HG02938 (cell line): Measurements from ENCODE around the gene ZNF532.
"Not testable (repeated sequence)": the region's sequence is repeated elsewhere in the genome, so short reads cannot be mapped to it uniquely, and the experiment has no call there.

Source experiments
- ATAC-seq: cut with Tn5 transposase; IDR thresholded peaks from one replicate; pipeline ENCODE4 v1.9.1; 2021; ENCODE audit warnings: mild to moderate bottlenecking, moderate library complexity; ENCODE audit not compliant: unreplicated experiment

The ZNF532 gene, protein sequence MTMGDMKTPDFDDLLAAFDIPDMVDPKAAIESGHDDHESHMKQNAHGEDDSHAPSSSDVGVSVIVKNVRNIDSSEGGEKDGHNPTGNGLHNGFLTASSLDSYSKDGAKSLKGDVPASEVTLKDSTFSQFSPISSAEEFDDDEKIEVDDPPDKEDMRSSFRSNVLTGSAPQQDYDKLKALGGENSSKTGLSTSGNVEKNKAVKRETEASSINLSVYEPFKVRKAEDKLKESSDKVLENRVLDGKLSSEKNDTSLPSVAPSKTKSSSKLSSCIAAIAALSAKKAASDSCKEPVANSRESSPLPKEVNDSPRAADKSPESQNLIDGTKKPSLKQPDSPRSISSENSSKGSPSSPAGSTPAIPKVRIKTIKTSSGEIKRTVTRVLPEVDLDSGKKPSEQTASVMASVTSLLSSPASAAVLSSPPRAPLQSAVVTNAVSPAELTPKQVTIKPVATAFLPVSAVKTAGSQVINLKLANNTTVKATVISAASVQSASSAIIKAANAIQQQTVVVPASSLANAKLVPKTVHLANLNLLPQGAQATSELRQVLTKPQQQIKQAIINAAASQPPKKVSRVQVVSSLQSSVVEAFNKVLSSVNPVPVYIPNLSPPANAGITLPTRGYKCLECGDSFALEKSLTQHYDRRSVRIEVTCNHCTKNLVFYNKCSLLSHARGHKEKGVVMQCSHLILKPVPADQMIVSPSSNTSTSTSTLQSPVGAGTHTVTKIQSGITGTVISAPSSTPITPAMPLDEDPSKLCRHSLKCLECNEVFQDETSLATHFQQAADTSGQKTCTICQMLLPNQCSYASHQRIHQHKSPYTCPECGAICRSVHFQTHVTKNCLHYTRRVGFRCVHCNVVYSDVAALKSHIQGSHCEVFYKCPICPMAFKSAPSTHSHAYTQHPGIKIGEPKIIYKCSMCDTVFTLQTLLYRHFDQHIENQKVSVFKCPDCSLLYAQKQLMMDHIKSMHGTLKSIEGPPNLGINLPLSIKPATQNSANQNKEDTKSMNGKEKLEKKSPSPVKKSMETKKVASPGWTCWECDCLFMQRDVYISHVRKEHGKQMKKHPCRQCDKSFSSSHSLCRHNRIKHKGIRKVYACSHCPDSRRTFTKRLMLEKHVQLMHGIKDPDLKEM (N-terminal part only)

DNA sequence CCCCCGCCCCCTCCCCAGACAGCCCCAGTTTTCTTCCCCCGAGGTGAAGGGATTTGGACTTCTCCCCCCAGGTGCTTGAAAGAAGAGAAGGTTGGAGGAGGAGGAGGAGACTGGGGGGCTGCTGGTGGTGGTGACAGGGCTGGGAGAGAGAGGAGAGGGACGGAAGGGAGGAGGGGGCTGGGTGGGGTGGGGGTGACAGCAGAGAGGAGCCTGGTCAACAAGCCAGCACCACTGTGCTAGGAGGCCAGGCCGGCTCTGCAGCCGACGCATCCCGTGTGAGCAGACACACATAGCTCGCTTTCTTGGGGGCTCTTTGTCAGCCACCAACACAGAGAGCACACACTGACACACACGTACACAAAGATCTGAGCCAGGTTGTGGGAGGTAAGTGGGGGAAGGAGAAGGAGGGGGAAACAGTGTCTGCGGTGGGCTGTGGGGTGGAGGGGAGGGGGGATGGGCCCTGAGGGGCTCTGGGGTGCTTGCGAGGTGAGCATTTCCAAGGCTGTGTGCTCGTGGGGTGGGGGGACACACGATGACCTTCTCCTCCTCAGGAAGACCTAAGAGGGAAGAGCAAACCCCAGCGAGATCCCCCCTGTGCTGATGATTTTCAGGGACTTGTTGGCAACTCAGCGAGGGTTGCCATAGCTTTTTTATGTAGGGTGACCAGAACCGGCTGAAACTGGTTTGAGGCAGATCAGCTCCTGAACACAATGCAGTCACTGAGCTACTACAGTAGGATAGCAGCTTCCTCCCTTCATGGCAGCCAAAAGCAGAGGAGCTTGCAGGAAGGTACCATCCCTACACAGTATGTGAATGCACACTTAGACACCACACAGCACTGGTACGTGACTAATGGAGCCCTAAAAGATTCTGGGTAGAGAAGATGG is at the start of gene ZNF532:
ZNF532 (plus strand) TSS at position 732 of the 887 bp plus-strand sequence. CDS start 53,411 bp downstream, outside the sequence.
- ATAC-seq, result no peak

DNA sequence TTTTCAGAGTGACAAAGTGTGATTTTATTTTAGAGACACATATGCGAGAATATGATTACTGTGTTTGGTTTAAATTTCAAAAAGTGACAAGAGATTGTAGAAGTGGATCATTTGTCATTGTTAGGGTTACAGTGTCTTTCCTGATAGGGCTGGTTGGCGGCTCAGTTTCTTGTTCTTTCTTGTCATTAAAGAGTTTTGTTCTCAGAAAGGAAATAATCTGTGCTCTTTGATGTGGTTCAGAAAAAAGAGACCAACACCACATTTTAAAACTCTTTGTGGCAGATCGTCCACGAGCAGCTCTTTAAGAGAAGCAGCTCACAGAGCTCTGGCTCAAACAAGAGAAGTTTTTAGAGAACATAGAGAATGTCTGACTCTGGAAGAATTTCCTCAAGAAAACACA is 45.6 kb upstream of the ZNF532 start:
- ATAC-seq, result no peak

DNA sequence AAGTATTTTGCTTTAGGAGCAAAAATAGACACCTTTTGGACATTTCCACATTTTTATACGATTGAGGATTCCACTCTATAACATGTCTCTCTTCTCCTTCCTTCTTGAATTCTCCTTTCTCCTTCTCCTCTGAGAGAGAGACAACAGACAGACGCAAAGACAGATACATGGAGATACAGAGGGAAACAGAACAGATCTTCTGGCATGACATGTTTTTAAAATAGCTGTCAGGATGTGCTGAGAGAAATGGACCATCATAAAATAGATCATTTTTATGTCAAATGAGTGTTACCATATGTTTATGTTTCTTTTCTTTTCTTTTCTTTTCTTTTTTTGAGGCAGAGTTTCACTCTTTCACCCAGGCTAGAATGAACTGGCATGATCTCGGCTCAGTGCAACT is 44.4 kb upstream of the ZNF532 start:
- ATAC-seq, result no peak

DNA sequence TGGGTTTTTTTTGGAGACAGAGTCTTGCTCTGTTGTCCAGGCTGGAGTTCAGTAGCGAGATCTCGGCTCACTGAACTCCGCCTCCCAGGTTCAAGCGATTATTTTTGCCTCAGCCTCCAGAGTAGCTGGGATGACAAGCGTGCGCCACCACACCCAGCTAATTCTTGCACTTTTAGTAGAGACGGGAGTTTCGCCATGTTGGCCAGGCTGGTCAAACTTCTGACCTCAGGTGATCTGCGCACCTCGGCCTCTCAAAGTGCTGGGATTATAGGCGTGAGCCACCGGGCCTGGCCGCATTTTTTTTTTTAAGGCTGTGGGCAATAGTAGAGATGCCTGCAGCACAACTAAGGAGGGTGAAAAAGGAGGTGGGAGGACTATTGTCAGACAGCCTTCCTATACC is 41.7 kb upstream of the ZNF532 start:
- no peak for ATAC-seq

DNA sequence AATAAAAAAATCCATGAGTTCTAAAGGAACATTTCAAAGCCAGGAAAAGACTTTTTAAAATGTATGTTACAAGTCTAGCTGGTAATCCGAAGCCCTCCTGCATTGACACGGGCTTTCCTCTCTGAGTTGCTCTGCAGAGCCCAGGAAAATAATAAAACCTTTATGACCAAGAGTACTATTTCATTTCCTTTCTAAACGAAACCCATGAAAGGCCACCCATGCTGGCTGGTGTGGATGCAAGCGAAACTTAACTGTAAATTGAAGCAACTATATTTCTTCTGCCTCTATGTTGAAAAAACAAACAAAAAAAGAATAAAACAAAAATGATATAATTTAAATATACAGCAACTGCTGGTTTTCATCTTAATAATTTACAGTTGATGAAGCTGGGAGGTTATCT is 41.3 kb upstream of the ZNF532 start:
- ATAC-seq, result no peak

DNA sequence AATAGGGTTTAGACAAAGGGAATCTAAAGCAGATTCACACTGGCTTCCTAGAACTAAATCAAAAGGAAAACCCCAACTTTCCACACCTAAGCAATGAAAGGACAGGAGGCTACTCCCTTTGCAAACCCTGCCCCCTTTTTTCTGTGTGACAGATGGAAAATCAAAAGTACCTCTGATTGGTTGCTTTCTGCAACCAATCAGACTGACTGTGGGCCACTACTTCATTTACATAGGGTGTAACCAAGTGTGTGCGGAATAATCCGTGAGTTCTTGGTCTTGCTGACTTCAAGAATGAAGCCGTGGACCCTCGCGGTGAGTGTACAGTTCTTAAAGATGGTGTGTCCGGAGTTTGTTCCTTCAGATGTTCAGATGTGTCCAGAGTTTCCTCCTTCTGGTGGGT is 37.8 kb upstream of the ZNF532 start:
- not testable (repeated sequence) for ATAC-seq

DNA sequence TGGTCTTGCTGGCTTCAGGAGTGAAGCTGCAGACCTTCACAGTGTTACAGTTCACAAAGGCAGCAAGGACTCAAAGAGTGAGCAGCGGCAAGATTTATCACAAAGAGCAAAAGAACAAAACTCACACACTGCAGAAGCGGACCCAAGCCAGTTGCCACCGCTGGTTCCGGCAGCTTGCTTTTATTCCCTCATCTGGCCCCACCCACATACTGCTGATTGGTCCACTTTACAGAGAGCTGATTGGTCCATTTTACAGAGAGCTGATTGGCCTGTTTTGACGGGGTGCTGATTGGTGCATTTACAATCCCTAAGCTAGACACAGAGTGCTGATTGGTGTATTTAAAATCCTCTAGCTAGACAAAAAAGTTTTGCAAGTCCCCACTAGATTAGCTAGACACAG is 37.2 kb upstream of the ZNF532 start:
- ATAC-seq, result no peak

DNA sequence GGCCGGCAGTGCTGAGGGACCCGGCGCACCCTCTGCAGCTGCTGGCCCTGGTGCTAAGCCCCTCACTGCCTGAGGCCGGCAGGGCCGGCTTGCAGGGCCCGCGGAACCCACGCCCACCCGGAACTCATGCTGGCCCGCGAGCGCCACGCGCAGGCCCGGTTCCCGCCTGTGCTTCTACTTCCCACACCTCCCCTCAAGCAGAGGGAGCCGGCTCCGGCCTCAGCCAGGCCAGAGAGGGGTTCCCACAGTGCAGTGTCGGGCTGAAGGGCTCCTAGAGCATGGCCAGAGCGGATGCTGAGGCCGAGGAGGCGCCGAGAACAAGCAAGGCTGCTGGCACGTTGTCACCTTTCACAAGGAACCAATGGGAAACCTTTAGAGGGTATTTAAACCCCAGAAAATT is 36.8 kb upstream of the ZNF532 start:
- ATAC-seq, result no peak

DNA sequence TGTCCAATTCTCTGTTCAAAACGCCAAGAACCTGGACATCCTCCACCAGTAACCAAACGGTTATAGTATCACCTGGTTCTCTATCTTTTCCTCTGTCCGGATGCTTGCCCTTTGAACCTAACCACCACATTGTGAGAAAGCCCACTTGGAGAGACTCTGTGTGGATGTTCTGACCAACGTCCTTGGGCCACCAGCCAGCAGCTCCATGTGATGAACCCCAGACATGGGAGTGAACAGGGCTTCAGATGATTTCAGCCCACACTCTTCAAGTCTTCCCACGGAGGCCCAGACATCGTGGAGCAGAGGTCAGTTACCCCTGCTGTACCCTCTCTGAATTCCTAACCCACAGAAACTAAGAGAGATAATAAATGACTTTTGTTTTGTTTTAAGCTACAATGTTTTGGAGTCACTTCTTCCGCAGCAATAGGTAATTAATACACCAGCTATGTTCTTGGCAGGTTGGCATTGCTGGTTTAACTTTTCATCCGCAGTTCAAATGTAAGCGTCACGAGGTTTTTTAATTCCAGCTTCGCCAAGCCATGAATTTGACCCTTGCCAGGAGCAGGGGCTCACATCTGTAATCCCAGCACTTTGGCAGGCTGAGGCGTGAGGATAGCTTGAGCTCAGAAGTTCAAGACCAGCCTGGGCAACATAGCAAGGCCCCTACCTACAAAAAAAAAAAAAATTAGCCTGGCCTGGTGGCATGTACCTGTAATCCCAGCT is 36.1 kb upstream of the ZNF532 start:
- no peak for ATAC-seq

DNA sequence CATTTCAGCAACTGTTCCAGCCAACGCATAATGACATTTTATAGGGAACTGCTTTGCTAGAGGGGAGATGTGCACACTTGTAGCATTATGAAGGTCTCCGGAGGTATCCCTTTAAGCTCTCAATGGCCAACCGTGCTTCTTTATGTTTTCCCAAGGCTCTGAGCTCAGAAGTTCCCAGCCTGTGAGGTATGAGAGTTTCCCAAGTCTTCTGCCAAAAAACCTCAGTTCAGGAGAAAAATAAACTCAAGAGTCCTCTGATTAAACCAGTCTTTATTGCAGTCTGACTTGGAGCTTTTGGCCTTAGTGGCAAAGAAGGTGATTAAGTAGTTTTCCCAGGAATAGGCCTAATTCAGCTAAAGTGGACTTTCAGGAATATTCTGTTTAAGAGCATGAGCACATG is 35.4 kb upstream of the ZNF532 start:
- no peak for ATAC-seq

DNA sequence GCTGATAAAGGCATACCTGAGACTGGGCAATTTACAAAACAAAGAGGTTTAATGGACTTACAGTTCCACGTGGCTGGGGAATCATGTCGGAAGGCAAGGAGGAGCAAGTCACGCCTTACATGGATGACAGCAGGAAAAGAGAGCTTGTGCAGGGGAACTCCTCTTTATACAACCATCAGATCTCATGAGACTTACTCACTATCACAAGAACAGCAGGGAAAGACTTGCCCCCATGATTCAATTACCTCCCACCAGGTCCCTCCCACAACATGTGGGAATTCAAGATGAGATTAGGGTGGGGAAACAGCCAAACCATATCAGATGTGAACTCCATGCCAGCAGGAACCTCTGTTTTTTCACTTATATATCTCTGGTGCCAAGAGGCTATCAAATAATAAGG is 34.8 kb upstream of the ZNF532 start:
- not testable (repeated sequence) for ATAC-seq

DNA sequence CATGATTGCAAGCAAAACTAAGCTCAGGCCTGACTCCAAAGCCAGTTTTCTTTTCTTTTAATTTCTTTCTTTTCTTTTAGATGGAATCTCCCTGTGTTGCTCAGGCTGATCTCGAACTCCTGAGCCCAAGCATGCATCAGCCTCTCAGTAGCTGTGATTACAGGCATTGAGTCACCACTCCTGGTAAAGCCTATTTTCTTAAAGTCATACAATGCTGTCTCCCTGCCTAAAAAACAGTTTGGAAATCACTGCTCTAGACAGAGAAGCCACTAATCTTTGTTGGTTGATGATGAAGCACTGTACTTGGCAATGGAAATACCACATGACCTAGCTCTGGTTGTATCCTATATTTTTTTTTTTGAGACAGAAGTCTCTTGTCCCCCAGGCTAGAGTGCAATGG is 33.1 kb upstream of the ZNF532 start:
- no peak for ATAC-seq

DNA sequence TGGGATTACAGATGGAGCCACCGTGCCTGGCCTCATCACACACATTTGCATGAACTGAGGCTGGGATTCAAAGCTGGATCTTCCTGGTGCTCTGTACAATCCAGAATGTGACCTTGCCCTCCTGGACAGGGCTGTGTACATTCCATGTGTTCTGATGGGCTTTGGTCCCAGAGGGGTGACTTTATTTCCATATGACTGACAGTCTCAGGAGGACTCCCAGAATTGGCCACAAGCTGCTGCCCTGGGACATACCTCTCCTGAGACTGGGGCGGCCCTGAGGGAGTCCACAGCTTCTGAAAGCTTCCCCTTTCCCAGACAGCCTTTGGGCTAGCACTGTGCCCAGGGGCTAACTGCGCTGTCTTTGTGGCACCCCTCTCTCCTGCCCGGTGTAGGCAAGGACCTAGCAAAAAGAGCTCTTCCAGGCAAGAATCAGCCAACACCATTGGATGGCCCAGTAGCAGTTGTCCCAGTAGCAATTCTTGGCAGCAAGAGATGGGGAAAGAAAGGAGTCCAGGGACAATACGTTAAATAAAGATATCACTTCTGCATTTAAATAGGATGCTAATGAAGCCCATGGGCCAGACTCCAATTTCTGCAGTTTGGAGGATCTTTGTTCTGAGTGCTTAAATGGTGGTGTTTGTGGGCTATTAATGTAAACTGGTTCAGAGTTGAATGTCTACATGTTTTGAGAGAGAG is 26.4 kb upstream of the ZNF532 start:
- no peak for ATAC-seq

DNA sequence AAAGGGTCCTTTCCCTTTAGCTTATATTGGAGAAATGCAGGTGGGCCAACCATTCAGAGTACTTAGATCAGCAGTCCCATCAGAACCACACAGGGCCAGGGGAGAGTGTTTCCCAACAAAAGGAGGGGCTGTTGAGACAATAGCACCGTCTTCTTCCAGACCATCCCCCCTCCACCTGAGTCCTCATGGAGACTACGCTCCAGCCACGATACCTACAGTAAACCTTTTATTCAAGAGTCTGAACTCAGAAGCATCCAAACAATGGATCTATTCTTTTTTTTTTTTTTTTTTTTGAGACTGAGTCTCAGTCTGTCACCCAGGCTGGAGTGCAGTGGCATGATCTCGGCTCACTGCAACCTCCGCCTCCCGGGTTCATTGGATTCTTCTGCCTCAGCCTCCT is 25.7 kb upstream of the ZNF532 start:
- ATAC-seq, result no peak

DNA sequence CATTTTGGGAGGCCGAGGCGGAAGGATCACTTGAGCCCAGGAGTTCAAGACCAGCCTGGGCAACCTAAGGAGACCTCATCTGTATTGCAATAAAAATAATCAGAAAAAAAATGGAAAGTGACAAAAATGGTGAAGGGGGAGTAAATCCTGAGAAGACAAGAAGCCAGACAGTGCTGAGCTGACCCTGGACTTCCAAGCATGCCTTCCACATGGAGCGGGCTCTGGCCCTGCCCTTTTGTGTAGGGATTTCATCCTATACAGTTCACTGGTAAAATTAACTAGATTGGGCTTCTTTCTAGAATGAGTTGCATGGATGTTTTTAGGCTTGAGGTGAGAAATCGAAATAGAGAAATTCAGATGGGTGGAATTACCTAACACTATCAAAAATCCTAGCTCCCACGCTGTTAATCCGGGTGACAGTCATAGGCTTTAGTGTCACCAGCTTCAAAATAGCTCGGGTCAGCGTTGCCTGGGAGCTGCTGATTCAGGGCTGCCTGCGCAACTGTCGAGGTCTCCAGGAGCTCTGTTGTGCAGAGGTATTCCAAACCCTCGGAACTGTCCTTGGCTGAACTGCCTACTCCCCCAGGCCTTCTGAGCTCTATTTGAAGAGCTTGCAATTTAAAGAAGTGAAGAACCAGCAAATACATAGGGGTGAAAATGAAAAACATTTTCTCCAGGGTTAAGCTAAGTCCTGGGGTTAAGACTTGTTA is 21.5 kb upstream of the ZNF532 start:
- no peak for ATAC-seq

DNA sequence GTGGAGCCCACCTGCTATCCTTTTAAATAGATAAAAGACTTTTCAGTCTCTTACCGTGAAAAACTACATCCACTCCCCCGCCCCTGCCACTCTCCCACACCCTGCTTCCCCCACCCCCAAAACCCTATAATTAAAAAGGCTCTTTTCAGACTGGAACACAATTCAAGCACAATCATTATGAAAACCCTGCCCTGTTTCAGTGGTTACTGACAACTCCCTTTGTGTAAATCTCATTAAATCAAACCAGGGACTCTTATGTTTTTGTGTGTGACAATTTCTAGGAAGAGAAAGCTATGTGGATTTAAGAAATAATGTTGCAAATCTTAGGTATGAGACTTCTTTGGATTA is 21.0 kb upstream of the ZNF532 start:
- ATAC-seq, result no peak

DNA sequence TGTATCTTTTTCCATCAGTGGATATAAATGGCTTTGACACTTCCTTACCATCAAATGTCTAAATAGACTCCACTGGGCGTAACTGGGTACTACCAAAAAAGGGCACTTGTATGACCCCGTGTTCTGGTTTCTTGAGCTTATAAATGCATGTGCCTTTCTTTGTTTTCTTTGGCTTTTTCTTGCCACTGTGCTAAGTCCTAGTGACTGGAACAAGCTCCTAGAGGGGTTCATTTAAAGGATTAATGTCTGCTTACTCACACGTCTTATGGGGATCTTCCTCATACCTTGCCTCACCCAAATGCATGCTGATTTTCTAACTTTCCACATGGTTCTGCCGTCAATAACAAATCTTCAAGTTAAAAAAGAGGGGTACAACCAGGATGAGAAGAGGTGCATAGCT is 19.8 kb upstream of the ZNF532 start:
- no peak for ATAC-seq

DNA sequence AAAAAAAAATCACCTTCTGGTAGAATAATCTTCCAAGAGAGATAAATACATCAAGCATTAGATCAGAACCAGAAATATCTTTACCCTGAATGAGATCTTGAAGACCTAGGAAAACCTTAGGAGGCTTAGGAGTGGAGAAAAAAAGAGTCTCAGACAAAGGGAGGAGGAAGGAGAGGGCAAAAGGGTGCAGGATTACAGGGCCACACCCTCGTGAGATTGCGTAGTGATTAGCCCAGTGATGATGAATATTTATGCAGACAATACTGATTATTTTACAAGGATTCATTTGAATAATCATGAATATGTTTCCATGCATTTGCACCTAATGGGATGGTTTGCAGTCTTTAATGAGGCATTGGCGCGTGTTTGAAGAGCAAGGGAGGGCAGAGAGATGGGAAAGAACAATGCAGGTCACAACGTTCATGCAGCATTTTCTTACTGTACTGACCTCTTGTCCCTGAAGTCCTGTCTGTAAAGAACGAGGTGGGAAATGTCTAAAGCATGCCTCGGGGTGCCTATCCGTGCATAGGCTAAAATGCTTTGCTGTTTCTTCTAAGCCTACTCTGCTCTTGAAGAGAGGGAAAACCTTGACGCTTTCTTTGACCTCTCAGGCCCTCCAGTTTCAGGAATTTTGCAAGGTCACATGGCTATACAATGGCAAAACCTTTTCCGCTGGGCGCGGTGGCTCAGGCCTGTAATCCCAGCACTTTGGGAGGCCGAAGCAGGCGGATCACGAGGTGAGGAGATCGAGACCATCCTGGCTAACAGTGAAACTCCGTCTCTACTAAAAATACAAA is 18.6 kb upstream of the ZNF532 start:
- no peak for ATAC-seq
